PC-9 (cell line): Measurements from ENCODE around the gene RYR3. TPM values are rescaled to one million over a fixed set of nuclear protein-coding genes. Genes with fewer than 3 reads are reported as not detected.

Source experiments
- BruUV-seq: library from RNA; stranded (reverse); fragments of 400-500 nt; replicated peaks from 2 replicates; lab custom pipeline; 2021; lab: Mats Ljungman, UMichigan
- CTCF ChIA-PET: fragments of 300-600 bp; sonication (Branson Sonifier 250); formaldehyde crosslinking; loops from one replicate; lab custom pipeline; 2022; ENCODE audit warnings: antibody characterized with exemption; lab: Charles Lee
- POLR2A ChIA-PET: fragments of 300-600 bp; sonication (Branson Sonifier 250); formaldehyde crosslinking; loops from one replicate; lab custom pipeline; 2022; ENCODE audit warnings: antibody characterized with exemption; ENCODE audit not compliant: unreplicated experiment; lab: Charles Lee
- DNase-seq, 2 experiments: peaks; one replicate each; pipeline versions ENCODE4 v3.0.0 to v3.0.0-alpha.2; 2015 to 2022; ENCODE audit warnings: mixed read lengths in 1 of 2
- H2AFZ ChIP-seq: fragments of 200-600 bp; sonication (generic); 2 replicates; pipeline ENCODE4 v1.8.1; 2017; ENCODE audit warnings: antibody characterized with exemption
- H3F3A ChIP-seq: fragments of 200-600 bp; sonication (generic); 2 replicates; pipeline ENCODE4 v1.8.1; 2017; ENCODE audit warnings: antibody characterized with exemption, mild to moderate bottlenecking, low read depth; ENCODE audit not compliant: insufficient read depth
- H3K27ac ChIP-seq: fragments of 200-600 bp; sonication (generic); 2 replicates; pipeline ENCODE4 v1.6.1; 2016; ENCODE audit warnings: mixed run types
- H3K27me3 ChIP-seq: fragments of 200-600 bp; sonication (generic); 2 replicates; pipeline ENCODE4 v1.6.1; 2016; ENCODE audit warnings: low read depth, mixed run types; ENCODE audit not compliant: insufficient read depth
- H3K36me3 ChIP-seq: fragments of 200-600 bp; sonication (generic); 2 replicates; pipeline ENCODE4 v1.6.1; 2016; ENCODE audit warnings: low read depth, mixed run types
- H3K4me1 ChIP-seq: fragments of 200-600 bp; sonication (generic); replicated peaks from 2 replicates; pipeline ENCODE4 v1.6.1; 2016; ENCODE audit warnings: mixed run types; ENCODE audit not compliant: insufficient read depth
- H3K4me2 ChIP-seq: fragments of 200-600 bp; sonication (generic); 2 replicates; pipeline ENCODE4 v1.6.1; 2017; ENCODE audit warnings: mixed run types
- H3K4me3 ChIP-seq: fragments of 200-600 bp; sonication (generic); 2 replicates; pipeline ENCODE4 v1.6.1; 2016; ENCODE audit warnings: mixed run types
- H3K79me2 ChIP-seq: fragments of 200-600 bp; sonication (generic); 2 replicates; pipeline ENCODE4 v1.6.1; 2017; ENCODE audit warnings: low read depth, mixed run types
- H3K9me2 ChIP-seq: fragments of 200-600 bp; sonication (generic); 2 replicates; pipeline ENCODE4 v1.8.1; 2017; ENCODE audit warnings: mild to moderate bottlenecking; ENCODE audit not compliant: insufficient read depth
- H3K9me3 ChIP-seq: fragments of 200-600 bp; sonication (generic); 2 replicates; pipeline ENCODE4 v1.8.1; 2016; ENCODE audit warnings: low read depth; ENCODE audit not compliant: insufficient read depth
- H4K20me1 ChIP-seq: fragments of 200-600 bp; sonication (generic); 2 replicates; pipeline ENCODE4 v1.8.1; 2017; ENCODE audit not compliant: insufficient read depth
- EZH2 ChIP-seq: fragments of 200-600 bp; sonication (generic); IDR thresholded peaks from 2 replicates; pipeline ENCODE4 v1.8.0; 2017; ENCODE audit warnings: antibody characterized with exemption, low read depth
- intact Hi-C: fragments of 100-400 bp; cut with micrococcal nuclease; formaldehyde crosslinking; loops from one replicate; pipeline ENCODE4 v1.10.0; 2022; ENCODE audit not compliant: unreplicated experiment
- total RNA-seq: library from RNA; stranded (reverse); gene quantifications from 2 replicates; pipeline ENCODE4 v1.2.3, GENCODE V29; 2021
- TF ChIP-seq, protein P1 (sequence below): fragments of 200-600 bp; sonication (generic); conservative IDR thresholded peaks from 2 replicates; pipeline ENCODE4 v1.6.1; 2017; ENCODE audit warnings: mixed run types, antibody characterized with exemption, mild to moderate bottlenecking, moderate library complexity

The RYR3 gene
- total RNA-seq, 1 experiment from 2014 or later = 0.15 TPM

DNA sequence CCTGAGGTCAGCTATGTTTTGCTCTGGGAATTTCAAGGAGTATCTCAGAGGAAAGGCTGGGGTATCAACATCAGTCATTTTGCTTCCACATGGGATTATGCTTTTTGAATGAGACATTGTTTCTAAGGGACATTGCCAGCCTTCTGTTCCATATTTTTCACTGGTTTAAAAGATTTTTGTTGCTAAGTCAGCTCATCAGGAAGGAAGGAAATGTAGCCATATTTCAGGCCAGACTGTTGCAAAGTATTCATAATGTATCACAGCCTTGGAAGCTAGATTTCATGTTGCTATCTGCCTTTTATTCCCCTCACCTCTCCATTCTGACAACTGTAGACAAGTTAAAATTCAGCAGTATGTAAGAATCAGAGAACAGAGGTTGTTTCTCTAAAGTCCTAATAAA is 596.6 kb downstream of the RYR3 start:
- no peak overlapping the region for H2AFZ ChIP-seq
- no TSS peak for BruUV-seq
- TF ChIP-seq EZH2 = no peak
- TF ChIP-seq, protein P1, sequence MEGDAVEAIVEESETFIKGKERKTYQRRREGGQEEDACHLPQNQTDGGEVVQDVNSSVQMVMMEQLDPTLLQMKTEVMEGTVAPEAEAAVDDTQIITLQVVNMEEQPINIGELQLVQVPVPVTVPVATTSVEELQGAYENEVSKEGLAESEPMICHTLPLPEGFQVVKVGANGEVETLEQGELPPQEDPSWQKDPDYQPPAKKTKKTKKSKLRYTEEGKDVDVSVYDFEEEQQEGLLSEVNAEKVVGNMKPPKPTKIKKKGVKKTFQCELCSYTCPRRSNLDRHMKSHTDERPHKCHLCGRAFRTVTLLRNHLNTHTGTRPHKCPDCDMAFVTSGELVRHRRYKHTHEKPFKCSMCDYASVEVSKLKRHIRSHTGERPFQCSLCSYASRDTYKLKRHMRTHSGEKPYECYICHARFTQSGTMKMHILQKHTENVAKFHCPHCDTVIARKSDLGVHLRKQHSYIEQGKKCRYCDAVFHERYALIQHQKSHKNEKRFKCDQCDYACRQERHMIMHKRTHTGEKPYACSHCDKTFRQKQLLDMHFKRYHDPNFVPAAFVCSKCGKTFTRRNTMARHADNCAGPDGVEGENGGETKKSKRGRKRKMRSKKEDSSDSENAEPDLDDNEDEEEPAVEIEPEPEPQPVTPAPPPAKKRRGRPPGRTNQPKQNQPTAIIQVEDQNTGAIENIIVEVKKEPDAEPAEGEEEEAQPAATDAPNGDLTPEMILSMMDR = no peak
- H3K9me2 ChIP-seq = no peaks in the 10 kb centered on the region
- H3K27ac ChIP-seq = no peak overlapping the region
- H3K79me2 ChIP-seq = no peaks in the 10 kb centered on the region
- H3K27me3 ChIP-seq = no peaks in the 10 kb centered on the region
- no peaks in the 10 kb centered on the region for H3K9me3 ChIP-seq
- POLR2A ChIA-PET = no interaction called here
- intact Hi-C loops = no loop called here
- no peak overlapping the region for H3K4me3 ChIP-seq
- CTCF ChIA-PET = no interaction called here
- H3K36me3 ChIP-seq = no peaks in the 10 kb centered on the region
- H3K4me2 ChIP-seq = no peak overlapping the region
- H4K20me1 ChIP-seq = no peaks in the 10 kb centered on the region
- no peaks in the 10 kb centered on the region for H3F3A ChIP-seq
- no peak for DNase-seq
- H3K4me1 ChIP-seq = no peaks in the 10 kb centered on the region

DNA sequence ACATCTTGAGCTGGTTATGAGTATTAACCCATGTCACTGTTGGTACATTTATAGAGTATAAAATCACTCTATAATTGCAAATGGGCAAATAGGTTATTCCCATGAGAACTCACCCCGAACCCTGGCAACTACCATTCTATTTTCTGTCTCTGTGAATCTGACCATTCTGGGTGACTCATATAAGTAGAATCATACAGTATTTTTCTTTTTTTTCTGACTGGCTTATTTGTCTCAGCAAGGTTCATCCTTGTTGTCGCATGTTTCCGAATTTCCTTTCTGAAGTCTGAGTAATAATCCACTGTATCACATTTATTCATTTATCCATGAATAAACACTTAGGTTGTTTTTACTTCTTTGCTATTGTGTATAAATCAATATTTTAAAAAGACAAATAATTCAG is 597.6 kb downstream of the RYR3 start:
- no peak overlapping the region for H2AFZ ChIP-seq
- no peaks in the 10 kb centered on the region for H4K20me1 ChIP-seq
- no peaks in the 10 kb centered on the region for H3K79me2 ChIP-seq
- no peak overlapping the region for H3K27ac ChIP-seq
- H3K4me1 ChIP-seq = no peaks in the 10 kb centered on the region
- no peaks in the 10 kb centered on the region for H3K9me3 ChIP-seq
- H3F3A ChIP-seq = no peaks in the 10 kb centered on the region
- no peaks in the 10 kb centered on the region for H3K27me3 ChIP-seq
- no peak overlapping the region for H3K4me2 ChIP-seq
- H3K9me2 ChIP-seq = no peaks in the 10 kb centered on the region
- CTCF ChIA-PET = no interaction called here
- H3K4me3 ChIP-seq = no peak overlapping the region
- no TSS peak for BruUV-seq
- DNase-seq = no peak
- intact Hi-C loops = no loop called here
- POLR2A ChIA-PET = no interaction called here
- H3K36me3 ChIP-seq = no peaks in the 10 kb centered on the region
- TF ChIP-seq EZH2 = no peak
- TF ChIP-seq, protein P1 = no peak

GRCh38 chr15:33910741-33911140 is 600.0 kb downstream of the RYR3 start:
- POLR2A ChIA-PET = no interaction called here
- DNase-seq = no peak
- Histone ChIP-seq H3K4me3 (no peak overlapping the region), H4K20me1 (no peaks in the 10 kb centered on the region), H3K9me3 (no peaks in the 10 kb centered on the region), H3K4me2 (no peak overlapping the region), H3K9me2 (no peaks in the 10 kb centered on the region), H3K79me2 (no peaks in the 10 kb centered on the region), H3K27ac (no peak overlapping the region), H3F3A (no peaks in the 10 kb centered on the region), H3K27me3 (no peaks in the 10 kb centered on the region), H2AFZ (no peak overlapping the region), H3K36me3 (no peaks in the 10 kb centered on the region), H3K4me1 (peaks cover 7% of the 10 kb centered on the region)
- BruUV-seq = no TSS peak
- TF ChIP-seq, protein P1 = no peak
- intact Hi-C loops = no loop called here
- CTCF ChIA-PET = no interaction called here
